ENCODE measurements around the gene CNTRL.

DNA sequence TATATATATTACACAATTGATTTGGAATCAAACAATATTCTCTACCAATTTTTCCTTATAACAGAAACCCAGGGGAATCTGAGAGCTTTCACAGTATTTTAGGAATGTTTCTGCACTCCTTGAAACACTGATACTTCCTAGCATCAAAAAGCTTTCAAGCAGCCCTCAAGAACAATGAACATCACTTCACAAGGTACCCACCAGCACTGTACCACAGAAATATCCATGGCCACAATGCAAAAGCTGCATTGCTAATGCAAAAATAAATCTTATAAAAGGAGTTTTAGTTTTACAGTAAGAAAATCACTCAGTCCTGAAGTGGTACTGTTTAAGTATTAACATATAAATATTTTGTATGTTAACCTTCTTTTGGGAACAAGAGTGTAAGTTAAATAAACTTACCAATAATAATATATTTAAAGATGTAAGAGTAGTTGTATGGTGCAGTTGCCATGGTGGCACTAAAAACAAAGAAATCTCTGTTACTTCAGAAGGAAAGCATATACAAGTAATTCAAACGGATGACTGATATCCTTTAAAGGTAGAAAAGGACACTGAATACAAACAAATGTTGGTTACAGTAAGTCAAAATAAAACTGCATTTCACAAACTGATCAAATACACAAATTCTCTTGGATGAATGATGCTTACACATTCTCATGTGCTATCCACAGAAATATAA, 118.3 kb downstream of the CNTRL start:
- TF ChIP-seq CTCF (IDR thresholded peaks at IDR 0.05) (no peak), EP300 (IDR thresholded peaks at IDR 0.05) (no peak), POLR2A (IDR thresholded peaks at IDR 0.05) (no peak)

All from tibial nerve (tissue), 4 donors.